HepG2 (cell line): ENCODE measurements around the gene FKBP1B. TPM values are rescaled to one million over a fixed set of nuclear protein-coding genes. Genes with fewer than 3 reads are reported as not detected.

Source experiments
- ETV5 ChIP-seq: IDR thresholded peaks from 2 replicates; pipeline ENCODE4 v1.6.1; 2018; ENCODE audit warnings: missing biosample characterization, missing genetic modification reagents, inconsistent platforms, borderline replicate concordance
- FOXJ3 ChIP-seq: sonication (generic); formaldehyde crosslinking; IDR thresholded peaks from 2 replicates; pipeline ENCODE4 v1.4.0; 2020; ENCODE audit warnings: missing genetic modification reagents, mild to moderate bottlenecking, borderline replicate concordance
- GATAD2A ChIP-seq: IDR thresholded peaks from 2 replicates; pipeline ENCODE4 v1.6.1; 2016
- GPN1 ChIP-seq: sonication (generic); formaldehyde crosslinking; IDR thresholded peaks from 2 replicates; pipeline ENCODE4 v1.5.1; 2020; ENCODE audit warnings: missing genetic modification reagents, borderline replicate concordance
- ISL2 ChIP-seq: sonication (generic); formaldehyde crosslinking; IDR thresholded peaks from 2 replicates; pipeline ENCODE4 v1.5.0; 2020; ENCODE audit warnings: missing genetic modification reagents
- KDM5B ChIP-seq: sonication (generic); formaldehyde crosslinking; IDR thresholded peaks from 2 replicates; pipeline ENCODE4 v1.4.0; 2020; ENCODE audit warnings: missing genetic modification reagents, mild to moderate bottlenecking, borderline replicate concordance
- PAWR ChIP-seq: sonication (generic); formaldehyde crosslinking; IDR thresholded peaks from 2 replicates; pipeline ENCODE4 v1.4.0; 2020; ENCODE audit warnings: missing genetic modification reagents, mild to moderate bottlenecking, borderline replicate concordance
- RBM22 ChIP-seq: fragments of 200-400 bp; formaldehyde crosslinking; optimal IDR thresholded peaks from 2 replicates; pipeline ENCODE3; 2017; ENCODE audit warnings: mild to moderate bottlenecking, low read length, moderate library complexity
- SP5 ChIP-seq: IDR thresholded peaks from 2 replicates; pipeline ENCODE4 v1.6.1; 2016; ENCODE audit warnings: low read depth, borderline replicate concordance
- ZFAT ChIP-seq: sonication (generic); formaldehyde crosslinking; conservative IDR thresholded peaks from 2 replicates; pipeline ENCODE4 v1.8.1; 2023; ENCODE audit warnings: missing genetic modification reagents, inconsistent platforms
- ZNF124 ChIP-seq: sonication (generic); formaldehyde crosslinking; IDR thresholded peaks from 2 replicates; pipeline ENCODE4 v1.4.0; 2020; ENCODE audit warnings: missing genetic modification reagents
- ZNF331 ChIP-seq: sonication (generic); formaldehyde crosslinking; IDR thresholded peaks from 2 replicates; pipeline ENCODE4 v1.4.0; 2020; ENCODE audit warnings: missing genetic modification reagents
- ZNF350 ChIP-seq: sonication (generic); formaldehyde crosslinking; IDR thresholded peaks from 2 replicates; pipeline ENCODE4 v1.4.0; 2020; ENCODE audit warnings: mild to moderate bottlenecking, low read depth, missing genetic modification reagents, borderline replicate concordance
- ZNF510 ChIP-seq: sonication (generic); formaldehyde crosslinking; IDR thresholded peaks from 2 replicates; pipeline ENCODE4 v1.4.0; 2020; ENCODE audit warnings: low read depth, mild to moderate bottlenecking, missing genetic modification reagents
- ZSCAN29 ChIP-seq: sonication (generic); formaldehyde crosslinking; conservative IDR thresholded peaks from 2 replicates; pipeline ENCODE4 v1.4.0; 2020; ENCODE audit warnings: mild to moderate bottlenecking, missing genetic modification reagents
- polyA plus RNA-seq, 8 experiments: library from polyadenylated mRNA; depleted of rRNA in 3 of 8; stranded (reverse) in 7 of 8; unstranded in 1 of 8; fragments of >200 nt; fragmentation: Illumina TruSeq in 4 of 8; extraction: Trizol in 4 of 8; gene quantifications; 2 replicates each; pipeline versions ENCODE4 v1.2.1 to v1.2.3, GENCODE V29; 2011 to 2016; ENCODE audit warnings: low read depth in 4 of 8, missing spikeins in 1 of 8, mixed read lengths in 1 of 8; ENCODE audit not compliant: insufficient read depth in 1 of 8
- total RNA-seq, 5 experiments: library from RNA; depleted of rRNA; stranded (reverse); fragments of >200 nt; fragmentation: Illumina TruSeq; extraction: Trizol; gene quantifications; 2 replicates each; pipeline ENCODE4 v1.2.3, GENCODE V29; 2016; ENCODE audit warnings: low read depth in 1 of 5
- TF ChIP-seq, protein P1 (sequence below): IDR thresholded peaks from 2 replicates; pipeline ENCODE4 v1.6.1; 2016; ENCODE audit warnings: missing compliant biosample characterization, missing genetic modification reagents, borderline replicate concordance
- TF ChIP-seq, protein P2 (sequence below): IDR thresholded peaks from 2 replicates; pipeline ENCODE4 v1.6.1; 2016; ENCODE audit warnings: control low read depth
- TF ChIP-seq, protein P3 (sequence below): sonication (generic); formaldehyde crosslinking; IDR thresholded peaks from 2 replicates; pipeline ENCODE4 v1.4.0; 2020; ENCODE audit warnings: mild to moderate bottlenecking, missing genetic modification reagents
- TF ChIP-seq, protein P4 (sequence below): IDR thresholded peaks from 2 replicates; pipeline ENCODE4 v1.6.1; 2016
- TF ChIP-seq, protein P5 (sequence below): sonication (generic); formaldehyde crosslinking; IDR thresholded peaks from 2 replicates; pipeline ENCODE4 v1.4.0; 2020; ENCODE audit warnings: missing genetic modification reagents, borderline replicate concordance

The FKBP1B gene
- total and polyA plus RNA-seq, 2 of the 13 experiments (the other 11 are each of a cell fraction or from before 2014, with no cell fraction given) = 35.2 to 96.3 TPM

DNA sequence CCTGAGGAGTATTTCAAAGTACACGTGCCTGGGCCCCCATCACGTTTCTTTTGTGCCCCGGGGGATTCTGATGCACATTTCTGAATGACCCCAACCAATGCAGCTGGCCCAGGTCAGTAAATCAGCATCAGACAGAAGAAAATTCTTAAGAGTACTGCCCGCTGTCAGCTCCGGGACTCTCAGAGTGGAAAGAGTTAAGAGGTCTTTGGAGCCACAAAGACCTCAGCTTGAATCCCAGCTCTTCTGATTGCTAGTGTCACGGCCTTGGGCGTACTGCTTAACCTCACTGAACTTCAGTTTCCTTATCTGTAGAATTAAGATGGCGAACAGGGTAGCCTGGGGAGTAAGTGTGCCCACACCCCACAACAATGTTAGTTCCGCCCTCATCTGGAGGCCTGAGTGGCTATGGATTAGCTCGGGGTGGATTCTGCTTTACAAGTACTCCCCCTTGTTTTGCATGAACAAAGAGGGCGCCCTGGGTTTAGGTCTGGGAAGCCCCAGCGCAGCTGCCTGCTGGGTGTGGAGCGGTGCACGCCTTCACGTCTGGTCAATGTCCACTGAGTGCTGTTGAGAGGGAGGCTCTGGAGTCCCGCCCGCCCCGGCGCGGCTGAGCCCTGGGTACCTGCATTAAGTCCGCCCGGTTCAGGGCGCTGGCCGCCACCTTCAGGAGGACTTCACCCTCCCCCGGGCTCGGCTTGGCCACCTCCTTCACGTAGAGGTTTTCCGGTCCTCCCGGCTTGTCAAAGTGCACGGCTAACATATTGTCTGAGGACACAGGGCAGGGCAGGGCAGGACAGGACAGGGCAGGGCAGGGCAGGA lies 34.2 kb downstream of the FKBP1B start (continued):
- TF ChIP-seq, protein P1, sequence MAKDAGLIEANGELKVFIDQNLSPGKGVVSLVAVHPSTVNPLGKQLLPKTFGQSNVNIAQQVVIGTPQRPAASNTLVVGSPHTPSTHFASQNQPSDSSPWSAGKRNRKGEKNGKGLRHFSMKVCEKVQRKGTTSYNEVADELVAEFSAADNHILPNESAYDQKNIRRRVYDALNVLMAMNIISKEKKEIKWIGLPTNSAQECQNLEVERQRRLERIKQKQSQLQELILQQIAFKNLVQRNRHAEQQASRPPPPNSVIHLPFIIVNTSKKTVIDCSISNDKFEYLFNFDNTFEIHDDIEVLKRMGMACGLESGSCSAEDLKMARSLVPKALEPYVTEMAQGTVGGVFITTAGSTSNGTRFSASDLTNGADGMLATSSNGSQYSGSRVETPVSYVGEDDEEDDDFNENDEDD (CRISPR knock-in tag) = peak; percentile 60; the same call in 1 of the 2 replicates
- TF ChIP-seq GPN1 (CRISPR knock-in tag) = no peak
- peak; percentile 26 for TF ChIP-seq RBM22
- TF ChIP-seq SP5 (CRISPR knock-in tag) = peak; percentile 59; the same call in 1 of the 2 replicates
- peak; percentile 85; the same call in 1 of the 2 replicates for TF ChIP-seq KDM5B (CRISPR knock-in tag)
- TF ChIP-seq, protein P2, sequence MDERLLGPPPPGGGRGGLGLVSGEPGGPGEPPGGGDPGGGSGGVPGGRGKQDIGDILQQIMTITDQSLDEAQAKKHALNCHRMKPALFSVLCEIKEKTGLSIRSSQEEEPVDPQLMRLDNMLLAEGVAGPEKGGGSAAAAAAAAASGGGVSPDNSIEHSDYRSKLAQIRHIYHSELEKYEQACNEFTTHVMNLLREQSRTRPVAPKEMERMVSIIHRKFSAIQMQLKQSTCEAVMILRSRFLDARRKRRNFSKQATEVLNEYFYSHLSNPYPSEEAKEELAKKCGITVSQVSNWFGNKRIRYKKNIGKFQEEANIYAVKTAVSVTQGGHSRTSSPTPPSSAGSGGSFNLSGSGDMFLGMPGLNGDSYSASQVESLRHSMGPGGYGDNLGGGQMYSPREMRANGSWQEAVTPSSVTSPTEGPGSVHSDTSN = no peak
- peak; percentile 53; the same call in 1 of the 2 replicates for TF ChIP-seq ZNF124 (CRISPR knock-in tag)
- TF ChIP-seq, protein P3, sequence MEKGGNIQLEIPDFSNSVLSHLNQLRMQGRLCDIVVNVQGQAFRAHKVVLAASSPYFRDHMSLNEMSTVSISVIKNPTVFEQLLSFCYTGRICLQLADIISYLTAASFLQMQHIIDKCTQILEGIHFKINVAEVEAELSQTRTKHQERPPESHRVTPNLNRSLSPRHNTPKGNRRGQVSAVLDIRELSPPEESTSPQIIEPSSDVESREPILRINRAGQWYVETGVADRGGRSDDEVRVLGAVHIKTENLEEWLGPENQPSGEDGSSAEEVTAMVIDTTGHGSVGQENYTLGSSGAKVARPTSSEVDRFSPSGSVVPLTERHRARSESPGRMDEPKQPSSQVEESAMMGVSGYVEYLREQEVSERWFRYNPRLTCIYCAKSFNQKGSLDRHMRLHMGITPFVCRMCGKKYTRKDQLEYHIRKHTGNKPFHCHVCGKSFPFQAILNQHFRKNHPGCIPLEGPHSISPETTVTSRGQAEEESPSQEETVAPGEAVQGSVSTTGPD (CRISPR knock-in tag) = no peak
- TF ChIP-seq ZFAT (CRISPR knock-in tag) = no peak
- 0 out of 2 replicates have a peak, but pooled peaks have one; percentile 63 for TF ChIP-seq FOXJ3 (CRISPR knock-in tag)
- TF ChIP-seq, protein P4, sequence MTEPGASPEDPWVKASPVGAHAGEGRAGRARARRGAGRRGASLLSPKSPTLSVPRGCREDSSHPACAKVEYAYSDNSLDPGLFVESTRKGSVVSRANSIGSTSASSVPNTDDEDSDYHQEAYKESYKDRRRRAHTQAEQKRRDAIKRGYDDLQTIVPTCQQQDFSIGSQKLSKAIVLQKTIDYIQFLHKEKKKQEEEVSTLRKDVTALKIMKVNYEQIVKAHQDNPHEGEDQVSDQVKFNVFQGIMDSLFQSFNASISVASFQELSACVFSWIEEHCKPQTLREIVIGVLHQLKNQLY = peak; percentile 56; the same call in 1 of the 2 replicates
- TF ChIP-seq ZNF510 (CRISPR knock-in tag) = no peak; the same call in 1 of the 2 replicates
- TF ChIP-seq, protein P5, sequence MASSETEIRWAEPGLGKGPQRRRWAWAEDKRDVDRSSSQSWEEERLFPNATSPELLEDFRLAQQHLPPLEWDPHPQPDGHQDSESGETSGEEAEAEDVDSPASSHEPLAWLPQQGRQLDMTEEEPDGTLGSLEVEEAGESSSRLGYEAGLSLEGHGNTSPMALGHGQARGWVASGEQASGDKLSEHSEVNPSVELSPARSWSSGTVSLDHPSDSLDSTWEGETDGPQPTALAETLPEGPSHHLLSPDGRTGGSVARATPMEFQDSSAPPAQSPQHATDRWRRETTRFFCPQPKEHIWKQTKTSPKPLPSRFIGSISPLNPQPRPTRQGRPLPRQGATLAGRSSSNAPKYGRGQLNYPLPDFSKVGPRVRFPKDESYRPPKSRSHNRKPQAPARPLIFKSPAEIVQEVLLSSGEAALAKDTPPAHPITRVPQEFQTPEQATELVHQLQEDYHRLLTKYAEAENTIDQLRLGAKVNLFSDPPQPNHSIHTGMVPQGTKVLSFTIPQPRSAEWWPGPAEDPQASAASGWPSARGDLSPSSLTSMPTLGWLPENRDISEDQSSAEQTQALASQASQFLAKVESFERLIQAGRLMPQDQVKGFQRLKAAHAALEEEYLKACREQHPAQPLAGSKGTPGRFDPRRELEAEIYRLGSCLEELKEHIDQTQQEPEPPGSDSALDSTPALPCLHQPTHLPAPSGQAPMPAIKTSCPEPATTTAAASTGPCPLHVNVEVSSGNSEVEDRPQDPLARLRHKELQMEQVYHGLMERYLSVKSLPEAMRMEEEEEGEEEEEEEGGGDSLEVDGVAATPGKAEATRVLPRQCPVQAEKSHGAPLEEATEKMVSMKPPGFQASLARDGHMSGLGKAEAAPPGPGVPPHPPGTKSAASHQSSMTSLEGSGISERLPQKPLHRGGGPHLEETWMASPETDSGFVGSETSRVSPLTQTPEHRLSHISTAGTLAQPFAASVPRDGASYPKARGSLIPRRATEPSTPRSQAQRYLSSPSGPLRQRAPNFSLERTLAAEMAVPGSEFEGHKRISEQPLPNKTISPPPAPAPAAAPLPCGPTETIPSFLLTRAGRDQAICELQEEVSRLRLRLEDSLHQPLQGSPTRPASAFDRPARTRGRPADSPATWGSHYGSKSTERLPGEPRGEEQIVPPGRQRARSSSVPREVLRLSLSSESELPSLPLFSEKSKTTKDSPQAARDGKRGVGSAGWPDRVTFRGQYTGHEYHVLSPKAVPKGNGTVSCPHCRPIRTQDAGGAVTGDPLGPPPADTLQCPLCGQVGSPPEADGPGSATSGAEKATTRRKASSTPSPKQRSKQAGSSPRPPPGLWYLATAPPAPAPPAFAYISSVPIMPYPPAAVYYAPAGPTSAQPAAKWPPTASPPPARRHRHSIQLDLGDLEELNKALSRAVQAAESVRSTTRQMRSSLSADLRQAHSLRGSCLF (CRISPR knock-in tag) = no peak
- peak; percentile 83 for TF ChIP-seq ZNF331 (CRISPR knock-in tag)
- peak; percentile 57; the same call in 1 of the 2 replicates for TF ChIP-seq ISL2
- TF ChIP-seq ZNF350 (CRISPR knock-in tag) = peak; percentile 91; the same call in 1 of the 2 replicates
- TF ChIP-seq GATAD2A (CRISPR knock-in tag) = peak; percentile 72
- no peak; the same call in 1 of the 2 replicates for TF ChIP-seq PAWR (CRISPR knock-in tag)
- peak; percentile 72 for TF ChIP-seq ETV5 (CRISPR knock-in tag)
- no peak for TF ChIP-seq ZSCAN29 (CRISPR knock-in tag)
